HCT116 (cell line): Measurements from ENCODE around the gene LRRK1. TPM values are rescaled to one million over a fixed set of nuclear protein-coding genes. Genes with fewer than 3 reads are reported as not detected.

Experiments used
- ATAC-seq: fragments of 200-7000 bp; cut with Tn5 transposase; 2 replicates; pipeline ENCODE4 v1.9.1; 2020; ENCODE audit warnings: mild to moderate bottlenecking, moderate library complexity
- BruUV-seq: library from RNA; stranded (reverse); fragments of 400-500 nt; replicated peaks from 2 replicates; lab custom pipeline; 2021; lab: Mats Ljungman, UMichigan
- CTCF ChIA-PET: fragments of 300-600 bp; sonication (Branson Sonifier 250); formaldehyde crosslinking; loops from one replicate; lab custom pipeline; 2021; ENCODE audit warnings: antibody characterized with exemption; lab: Charles Lee
- POLR2A ChIA-PET: fragments of 300-600, 350-600 bp; sonication (Branson Sonifier 250); formaldehyde crosslinking; loops from one replicate; lab custom pipeline; 2021; ENCODE audit warnings: antibody characterized with exemption; lab: Charles Lee
- RAD21 ChIA-PET, 2 experiments: fragments of 300-600 bp; sonication (Branson Sonifier 250); formaldehyde crosslinking; loops; one replicate each; lab custom pipeline; 2023; ENCODE audit warnings: low total read pairs in 2 of 2; ENCODE audit not compliant: uncharacterized antibody in 2 of 2, unreplicated experiment in 2 of 2, low non-redundant PET in 1 of 2; lab: Charles Lee
- DNase-seq: peaks from one replicate; pipeline ENCODE4 v3.0.0-alpha.2; 2010; ENCODE audit warnings: low read depth, low spot score
- H2AFZ ChIP-seq: fragments of 200-600 bp; shearing (Covaris generic), sonication (generic); 2 replicates; pipeline ENCODE4 v1.6.1; 2017; ENCODE audit warnings: low read depth, mixed run types, mixed read lengths, antibody characterized with exemption, low read length; ENCODE audit not compliant: poor library complexity, severe bottlenecking
- H3K27ac ChIP-seq: 2 replicates; pipeline ENCODE4 v1.5.1; 2012; ENCODE audit warnings: low read depth, low read length
- H3K27me3 ChIP-seq: fragments of 200-600 bp; sonication (generic); 2 replicates; pipeline ENCODE4 v1.6.1; 2016; ENCODE audit warnings: mixed run types, low read length, mixed read lengths; ENCODE audit not compliant: insufficient read depth
- H3K36me3 ChIP-seq, 2 experiments: fragments of 200-500 bp in 1 of 2; fragments of 200-600 bp in 1 of 2; sonication (Bioruptor generic) in 1 of 2; sonication (generic) in 1 of 2; 2 replicates each; pipeline versions ENCODE4 v1.5.1 to v1.6.1; 2014 to 2016; ENCODE audit warnings: low read length in 2 of 2, inconsistent platforms in 1 of 2, mixed read lengths in 1 of 2, mixed run types in 1 of 2; ENCODE audit not compliant: insufficient read depth in 2 of 2, control insufficient read depth in 1 of 2
- H3K4me1 ChIP-seq, 2 experiments: fragments of 200-600 bp in 1 of 2; sonication (generic) in 1 of 2; 2 replicates each; pipeline versions ENCODE4 v1.5.1 to v1.6.1; 2012 to 2017; ENCODE audit warnings: low read length in 2 of 2, inconsistent platforms in 1 of 2, mild to moderate bottlenecking in 1 of 2, mixed read lengths in 1 of 2, mixed run types in 1 of 2, moderate library complexity in 1 of 2; ENCODE audit not compliant: insufficient read depth in 2 of 2, control insufficient read depth in 1 of 2
- H3K4me2 ChIP-seq: fragments of 200-600 bp; sonication (generic); 2 replicates; pipeline ENCODE4 v1.6.1; 2017; ENCODE audit warnings: mixed run types, low read length, mixed read lengths
- H3K4me3 ChIP-seq, 2 experiments: fragments of 200-600 bp in 1 of 2; sonication (generic) in 1 of 2; replicated peaks in 1 of 2; 2 replicates each; pipeline ENCODE4 v1.5.1; 2011 to 2016; ENCODE audit warnings: low read length in 2 of 2, control low read depth in 1 of 2, low read depth in 1 of 2, mild to moderate bottlenecking in 1 of 2, mixed read lengths in 1 of 2, mixed run types in 1 of 2
- H3K79me2 ChIP-seq: fragments of 200-600 bp; sonication (generic); 2 replicates; pipeline ENCODE4 v1.6.1; 2017; ENCODE audit warnings: mild to moderate bottlenecking, mixed run types, low read length, moderate library complexity, mixed read lengths; ENCODE audit not compliant: insufficient read depth
- H3K9ac ChIP-seq: fragments of 200-600 bp; sonication (generic); 2 replicates; pipeline ENCODE4 v1.6.1; 2016; ENCODE audit warnings: low read length, mixed read lengths
- H3K9me2 ChIP-seq: fragments of 200-600 bp; sonication (generic), shearing (Covaris generic); 2 replicates; pipeline ENCODE4 v1.6.1; 2017; ENCODE audit warnings: mixed run types, mild to moderate bottlenecking, moderate library complexity; ENCODE audit not compliant: insufficient read depth
- H3K9me3 ChIP-seq, 2 experiments: fragments of 200-500 bp in 1 of 2; fragments of 200-600 bp in 1 of 2; sonication (Bioruptor generic) in 1 of 2; sonication (generic) in 1 of 2; 2 replicates each; pipeline ENCODE4 v1.6.1; 2014 to 2017; ENCODE audit warnings: low read length in 2 of 2, mixed read lengths in 2 of 2, inconsistent platforms in 1 of 2, low read depth in 1 of 2, mild to moderate bottlenecking in 1 of 2, mixed run types in 1 of 2, moderate library complexity in 1 of 2; ENCODE audit not compliant: control insufficient read depth in 1 of 2, insufficient read depth in 1 of 2
- H4K20me1 ChIP-seq: fragments of 200-600 bp; sonication (generic), shearing (Covaris generic); 2 replicates; pipeline ENCODE4 v1.6.1; 2017; ENCODE audit warnings: mixed run types, mild to moderate bottlenecking, moderate library complexity; ENCODE audit not compliant: insufficient read depth
- ATF3 ChIP-seq: IDR thresholded peaks from 2 replicates; pipeline ENCODE4 v1.6.1; 2012
- CBX3 ChIP-seq: IDR thresholded peaks from 2 replicates; pipeline ENCODE4 v1.6.1; 2012; ENCODE audit warnings: low read depth
- CEBPB ChIP-seq: IDR thresholded peaks from 2 replicates; pipeline ENCODE4 v1.6.1; 2012; ENCODE audit warnings: low read depth
- EGR1 ChIP-seq: IDR thresholded peaks from 2 replicates; pipeline ENCODE4 v1.6.1; 2012; ENCODE audit warnings: low read depth
- ELF1 ChIP-seq: IDR thresholded peaks from 2 replicates; pipeline ENCODE4 v1.6.1; 2012; ENCODE audit warnings: low read depth, borderline replicate concordance
- EZH2 ChIP-seq: fragments of 200-600 bp; sonication (generic); IDR thresholded peaks from 2 replicates; pipeline ENCODE4 v1.6.1; 2017; ENCODE audit warnings: antibody characterized with exemption, mixed run types
- EZH2phosphoT487 ChIP-seq: fragments of 200-600 bp; IDR thresholded peaks from 2 replicates; pipeline ENCODE4 v1.6.1; 2018; ENCODE audit warnings: antibody characterized with exemption, borderline replicate concordance
- JUND ChIP-seq: IDR thresholded peaks from 2 replicates; pipeline ENCODE4 v1.6.1; 2012
- MAX ChIP-seq: IDR thresholded peaks from 2 replicates; pipeline ENCODE4 v1.6.1; 2012
- POLR2A ChIP-seq: IDR thresholded peaks from 2 replicates; pipeline ENCODE4 v1.7.0; 2011; ENCODE audit warnings: borderline replicate concordance; ENCODE audit not compliant: insufficient read depth, insufficient read length; ENCODE audit errors: extremely low read depth
- POLR2AphosphoS5 ChIP-seq: IDR thresholded peaks from 2 replicates; pipeline ENCODE4 v1.6.1; 2011; ENCODE audit warnings: mild to moderate bottlenecking, low read depth, low read length, moderate library complexity
- RAD21 ChIP-seq: IDR thresholded peaks from 2 replicates; pipeline ENCODE4 v1.6.1; 2012; ENCODE audit warnings: low read depth, mild to moderate bottlenecking
- SIN3A ChIP-seq: IDR thresholded peaks from 2 replicates; pipeline ENCODE4 v1.6.1; 2012; ENCODE audit warnings: low read depth
- SP1 ChIP-seq: IDR thresholded peaks from 2 replicates; pipeline ENCODE4 v1.6.1; 2012; ENCODE audit warnings: low read depth
- TCF7L2 ChIP-seq: IDR thresholded peaks from 2 replicates; pipeline ENCODE4 v1.7.0; 2011; ENCODE audit warnings: borderline replicate concordance, inconsistent platforms; ENCODE audit not compliant: insufficient read depth, insufficient read length; ENCODE audit errors: extremely low read depth
- YY1 ChIP-seq: IDR thresholded peaks from 2 replicates; pipeline ENCODE4 v1.6.1; 2011; ENCODE audit warnings: low read length, low read depth, moderate library complexity, mild to moderate bottlenecking; ENCODE audit not compliant: insufficient replicate concordance; ENCODE audit errors: extremely low read depth
- ZFX ChIP-seq: fragments of 450-650 bp; IDR thresholded peaks from 2 replicates; pipeline ENCODE4 v1.6.1; 2017
- ZNF274 ChIP-seq: fragments of 200-500 bp; sonication (Bioruptor generic); IDR thresholded peaks from 2 replicates; pipeline ENCODE4 v1.6.1; 2014; ENCODE audit warnings: mild to moderate bottlenecking, low read depth, low read length, inconsistent platforms
- intact Hi-C: fragments of 100-400 bp; cut with micrococcal nuclease; formaldehyde crosslinking; loops from 2 replicates; pipeline ENCODE4 v1.10.0; 2022
- total RNA-seq: library from RNA; stranded (reverse); gene quantifications from one replicate; pipeline ENCODE4 v1.2.1, GENCODE V29; 2021; ENCODE audit not compliant: unreplicated experiment

LRRK1 gene
- total RNA-seq, 1 experiment from 2014 or later = 21.6 TPM

- Histone ChIP-seq H3K9me3 (no peaks in the 10 kb centered on the region; a peak in 1 of 4 replicates), H3K27ac (no peak overlapping the region), H3K9ac (no peak overlapping the region), H2AFZ (no peak overlapping the region), H3K27me3 (no peaks in the 10 kb centered on the region), H3K4me2 (no peak overlapping the region), H3K79me2 (no peaks in the 10 kb centered on the region), H3K4me1 (no peaks in the 10 kb centered on the region), H4K20me1 (no peaks in the 10 kb centered on the region), H3K9me2 (no peaks in the 10 kb centered on the region), H3K4me3 (no peak overlapping the region), H3K36me3 (no peaks in the 10 kb centered on the region)
- no TSS peak for BruUV-seq
- CTCF ChIA-PET = no interaction called here
- ATAC-seq (no peak), DNase-seq (no peak)
- TF ChIP-seq CEBPB = no peak
- no peak for TF ChIP-seq POLR2A
- TF ChIP-seq ZFX = no peak
- no peak for TF ChIP-seq ATF3
- TF ChIP-seq SIN3A = no peak
- no peak for TF ChIP-seq CBX3
- intact Hi-C loops = no loop called here
- POLR2A ChIA-PET = no interaction called here
- RAD21 ChIA-PET = no interaction called here
These were observed 192.6 kb downstream of the LRRK1 start for GRCh38 chr15:101111570-101112262.

GRCh38 chr15:101112336-101113113, 193.4 kb downstream of the LRRK1 start:
- no peaks in the 10 kb centered on the region for H4K20me1 ChIP-seq
- CTCF ChIA-PET = no interaction called here
- no peak overlapping the region for H3K27ac ChIP-seq
- BruUV-seq = no TSS peak
- ATAC-seq (no peak), DNase-seq (no peak)
- no peaks in the 10 kb centered on the region for H3K4me1 ChIP-seq
- POLR2A ChIA-PET = no interaction called here
- no peak overlapping the region for H2AFZ ChIP-seq
- no peak overlapping the region for H3K4me3 ChIP-seq
- RAD21 ChIA-PET = no interaction called here
- no peaks in the 10 kb centered on the region for H3K27me3 ChIP-seq
- TF ChIP-seq SIN3A = no peak
- no peak for TF ChIP-seq EGR1
- TF ChIP-seq JUND = no peak
- no peak for TF ChIP-seq SP1
- no peak for TF ChIP-seq RAD21
- TF ChIP-seq MAX = no peak
- no peak for TF ChIP-seq CEBPB
- no peak for TF ChIP-seq EZH2
- no peak for TF ChIP-seq YY1
- TF ChIP-seq ZFX = no peak
- TF ChIP-seq TCF7L2 = no peak
- TF ChIP-seq POLR2A = no peak
- no peak for TF ChIP-seq ELF1
- TF ChIP-seq POLR2AphosphoS5 = no peak
- TF ChIP-seq ATF3 = no peak
- no peak for TF ChIP-seq ZNF274
- TF ChIP-seq CBX3 = no peak
- no peak for TF ChIP-seq EZH2phosphoT487
- H3K9ac ChIP-seq = no peak overlapping the region
- no peaks in the 10 kb centered on the region for H3K9me2 ChIP-seq
- H3K9me3 ChIP-seq = no peaks in the 10 kb centered on the region; a peak in 1 of 4 replicates
- no peaks in the 10 kb centered on the region for H3K36me3 ChIP-seq
- H3K79me2 ChIP-seq = no peaks in the 10 kb centered on the region
- intact Hi-C loops = no loop called here
- H3K4me2 ChIP-seq = no peak overlapping the region
